SJSA1 (cell line): ENCODE results near the gene TADA2A. TPM values are rescaled to one million over a fixed set of nuclear protein-coding genes. Genes with fewer than 3 reads are reported as not detected.
A peak's percentile ranks its signal among the peaks of the same experiment; 100 is the strongest.
"Not testable (repeated sequence)": the region's sequence is repeated elsewhere in the genome, so short reads cannot be mapped to it uniquely, and the experiment has no call there.

Source experiments
- DNase-seq, 2 experiments: peaks; one replicate each; pipeline ENCODE4 v3.0.0-alpha.2; 2015 to 2020; ENCODE audit warnings: low spot score in 2 of 2, low read depth in 1 of 2
- H3K27ac ChIP-seq: fragments of 250-450 bp; sonication (Bioruptor Pico); 2 replicates; pipeline ENCODE4 v1.5.1; 2020; ENCODE audit warnings: mild to moderate bottlenecking, moderate library complexity
- H3K27me3 ChIP-seq: fragments of 250-450 bp; sonication (Bioruptor Pico); replicated peaks from 2 replicates; pipeline ENCODE4 v1.5.1; 2020; ENCODE audit warnings: mild to moderate bottlenecking, moderate library complexity
- H3K36me3 ChIP-seq: fragments of 250-450 bp; sonication (Bioruptor Pico); 2 replicates; pipeline ENCODE4 v1.5.1; 2020; ENCODE audit warnings: mild to moderate bottlenecking
- H3K4me1 ChIP-seq: fragments of 250-450 bp; sonication (Bioruptor Pico); replicated peaks from 2 replicates; pipeline ENCODE4 v1.6.1; 2021; ENCODE audit warnings: mild to moderate bottlenecking
- H3K4me3 ChIP-seq: fragments of 250-450 bp; sonication (Bioruptor Pico); 2 replicates; pipeline ENCODE4 v1.5.1; 2020; ENCODE audit warnings: mild to moderate bottlenecking
- H3K9me3 ChIP-seq: fragments of 250-450 bp; sonication (Bioruptor Pico); replicated peaks from 2 replicates; pipeline ENCODE4 v1.5.1; 2020; ENCODE audit warnings: mild to moderate bottlenecking
- total RNA-seq: library from RNA; depleted of rRNA; stranded (reverse); fragments of >200 nt; shearing (Covaris generic); gene quantifications from 2 replicates; pipeline ENCODE4 v1.2.3, GENCODE V29; 2014

Gene TADA2A
- total RNA-seq, 1 experiment from 2014 or later = 20.1 TPM

- H3K27me3 ChIP-seq = no peaks in the 10 kb centered on the region
- H3K4me3 ChIP-seq = no peak overlapping the region
- no peak overlapping the region for H3K27ac ChIP-seq
- no peaks in the 10 kb centered on the region for H3K4me1 ChIP-seq
- no peak for DNase-seq
- no peaks in the 10 kb centered on the region for H3K9me3 ChIP-seq
- peaks cover 3% of the 10 kb centered on the region; the same call in 1 of the 2 replicates for H3K36me3 ChIP-seq
Measured at GRCh38 chr17:37385474-37385990, 21.2 kb upstream of the TADA2A start.

GRCh38 chr17:37386462-37386861 lies 20.2 kb upstream of the TADA2A start:
- Histone ChIP-seq H3K36me3 (peaks cover 3% of the 10 kb centered on the region; the same call in 1 of the 2 replicates), H3K27me3 (no peaks in the 10 kb centered on the region), H3K27ac (no peak overlapping the region), H3K9me3 (no peaks in the 10 kb centered on the region), H3K4me3 (no peak overlapping the region), H3K4me1 (no peaks in the 10 kb centered on the region)
- no peak for DNase-seq

DNA sequence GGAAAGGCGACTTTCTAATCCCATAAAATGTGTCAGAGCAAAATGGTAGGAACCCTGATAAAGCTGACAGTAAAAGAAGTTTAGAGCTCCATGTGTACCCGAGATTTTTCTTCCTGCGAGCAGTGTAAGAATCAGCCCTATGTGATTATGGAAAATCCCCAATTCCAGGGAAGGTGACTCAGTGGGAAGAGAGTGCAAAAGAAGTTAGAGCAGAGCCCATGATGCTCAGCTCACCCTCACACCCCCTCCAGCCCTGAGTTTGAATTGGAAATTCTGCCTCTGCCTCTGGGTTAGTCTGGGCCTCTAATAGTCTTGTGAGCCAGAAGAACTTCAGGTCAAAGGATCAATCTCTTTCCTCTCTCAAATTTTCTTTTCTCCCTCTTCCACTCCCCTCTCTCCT lies 18.4 kb upstream of the TADA2A start:
- H3K9me3 ChIP-seq = no peaks in the 10 kb centered on the region
- DNase-seq = no peak
- H3K4me3 ChIP-seq = no peak overlapping the region
- no peak overlapping the region for H3K27ac ChIP-seq
- H3K4me1 ChIP-seq = peaks cover 7% of the 10 kb centered on the region; the same call in 1 of the 2 replicates
- H3K36me3 ChIP-seq = peaks cover 3% of the 10 kb centered on the region
- no peaks in the 10 kb centered on the region for H3K27me3 ChIP-seq

DNA sequence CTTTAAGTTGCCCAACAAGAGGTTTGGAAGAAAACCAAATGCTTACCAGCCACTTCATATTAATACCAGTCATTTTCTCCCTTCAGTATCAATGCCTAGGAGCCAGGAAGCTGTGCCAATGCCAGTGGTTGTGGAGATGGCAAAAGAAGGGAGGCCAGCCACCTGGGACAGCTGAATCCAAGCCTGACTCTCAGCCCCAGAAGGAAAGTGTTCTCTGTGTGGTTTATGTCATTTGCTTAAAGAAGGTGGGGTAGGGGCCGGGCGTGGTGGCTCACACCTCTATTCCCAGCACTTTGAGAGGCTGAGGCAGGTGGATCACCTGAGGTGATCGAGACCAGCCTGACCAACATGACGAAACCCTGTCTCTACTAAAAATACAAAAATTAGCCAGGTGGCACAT lies 17.5 kb upstream of the TADA2A start:
- Histone ChIP-seq H3K4me3 (no peak overlapping the region), H3K9me3 (no peaks in the 10 kb centered on the region), H3K27me3 (no peaks in the 10 kb centered on the region), H3K27ac (no peak overlapping the region), H3K4me1 (peaks cover 7% of the 10 kb centered on the region; the same call in 1 of the 2 replicates), H3K36me3 (peaks cover 3% of the 10 kb centered on the region)
- no peak for DNase-seq

DNA sequence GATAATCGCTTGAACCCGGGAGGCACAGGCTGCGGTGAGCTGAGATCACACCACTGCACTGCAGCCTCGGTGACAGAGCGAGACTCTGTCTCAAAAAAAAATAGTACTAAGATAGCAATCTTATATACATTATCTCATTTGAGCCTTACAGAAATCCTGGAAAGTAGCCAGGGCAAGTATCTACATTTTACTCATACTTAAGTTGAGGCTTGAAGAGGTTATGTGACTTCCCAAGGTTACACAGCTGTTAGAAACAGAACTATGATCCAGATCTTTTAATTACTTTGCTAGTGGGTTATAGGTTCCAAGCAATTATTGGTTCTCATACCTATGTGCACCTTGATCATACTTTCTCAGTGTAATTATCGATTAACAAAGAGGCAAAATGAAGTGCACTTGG lies 15.5 kb upstream of the TADA2A start:
- peaks cover 7% of the 10 kb centered on the region; the same call in 1 of the 2 replicates for H3K4me1 ChIP-seq
- no peak for DNase-seq

DNA sequence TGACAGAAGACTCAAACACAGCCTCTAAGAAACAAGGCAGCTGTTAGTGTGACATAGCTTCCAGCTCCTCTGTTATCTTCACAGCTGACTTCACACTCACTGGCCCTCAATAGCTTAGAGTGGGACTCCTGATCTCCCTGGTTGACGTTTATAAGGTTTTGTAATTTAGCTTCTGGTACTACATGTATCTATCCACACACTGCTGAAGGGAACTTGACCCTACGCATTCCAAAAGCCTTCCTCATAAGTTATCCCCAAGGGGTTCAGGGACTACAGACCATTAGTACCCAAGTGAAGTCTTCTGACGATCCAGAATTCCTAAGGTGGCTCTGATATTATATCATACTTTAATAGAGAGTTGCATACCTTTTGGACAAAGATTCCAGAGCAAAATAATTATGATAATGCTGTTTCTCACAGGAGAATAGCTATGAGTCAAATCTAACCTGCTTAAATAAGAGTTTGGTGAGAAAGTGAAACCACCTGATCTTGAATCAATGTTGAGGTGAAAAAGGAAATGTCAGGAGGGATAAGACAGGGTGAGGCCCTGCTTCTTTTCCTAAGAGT lies 14.6 kb upstream of the TADA2A start:
- Histone ChIP-seq H3K9me3 (no peaks in the 10 kb centered on the region), H3K4me1 (peaks cover 7% of the 10 kb centered on the region; the same call in 1 of the 2 replicates), H3K36me3 (peaks cover 3% of the 10 kb centered on the region), H3K27me3 (no peaks in the 10 kb centered on the region), H3K27ac (no peak overlapping the region), H3K4me3 (no peak overlapping the region)
- DNase-seq = no peak

More for the DNA sequence above, 15.5 kb upstream of the TADA2A start:
- Histone ChIP-seq H3K36me3 (peaks cover 3% of the 10 kb centered on the region), H3K4me3 (no peak overlapping the region), H3K27me3 (no peaks in the 10 kb centered on the region), H3K9me3 (no peaks in the 10 kb centered on the region), H3K27ac (no peak overlapping the region)

DNA sequence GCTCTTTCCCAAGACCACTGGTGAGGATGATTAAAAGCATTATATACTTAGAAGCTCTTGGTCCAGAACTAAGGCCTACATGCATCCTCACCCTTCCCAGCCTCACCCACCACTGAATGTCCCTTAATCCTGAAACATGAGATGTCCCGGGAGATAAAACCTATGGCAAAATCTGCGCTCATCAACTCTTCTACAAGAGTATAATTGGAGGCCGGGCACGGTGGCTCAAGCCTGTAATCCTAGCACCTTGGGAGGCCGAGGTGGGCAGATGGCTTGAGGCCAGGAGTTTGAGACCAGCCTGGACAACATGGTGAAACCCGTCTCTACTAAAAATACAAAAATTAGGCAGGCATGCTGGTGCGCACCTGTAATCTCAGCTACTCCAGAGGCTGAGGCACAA lies 13.3 kb upstream of the TADA2A start:
- Histone ChIP-seq H3K4me3 (no peak overlapping the region), H3K4me1 (peaks cover 7% of the 10 kb centered on the region; the same call in 1 of the 2 replicates), H3K36me3 (peaks cover 3% of the 10 kb centered on the region), H3K27ac (no peak overlapping the region), H3K27me3 (no peaks in the 10 kb centered on the region), H3K9me3 (no peaks in the 10 kb centered on the region)
- no peak for DNase-seq

DNA sequence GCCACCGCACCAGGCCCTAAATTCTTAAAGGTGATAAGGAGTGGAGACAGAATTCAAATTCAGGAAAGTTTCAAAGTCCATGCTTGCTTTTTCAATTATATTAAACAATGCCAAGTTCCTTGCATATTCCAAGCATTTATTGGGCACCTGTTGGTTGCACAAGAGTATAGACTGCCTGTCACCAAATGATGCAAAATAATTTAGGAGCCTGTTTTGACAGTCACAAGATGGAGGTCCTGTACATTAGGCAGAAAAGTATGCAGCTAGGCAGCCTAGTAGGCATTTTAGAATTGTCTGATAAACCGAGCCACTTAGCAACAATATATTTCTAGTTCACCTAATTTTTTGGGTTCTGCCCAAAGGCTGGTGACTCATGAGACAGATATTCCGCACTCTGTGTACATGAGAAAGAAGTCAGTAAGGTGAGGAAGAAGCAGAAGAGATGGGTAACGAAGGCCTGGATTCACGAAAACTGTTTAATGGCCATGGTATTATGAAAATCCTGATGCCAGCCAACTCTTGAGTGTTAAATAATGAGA lies 7.4 kb upstream of the TADA2A start:
- no peaks in the 10 kb centered on the region for H3K4me1 ChIP-seq
- no peaks in the 10 kb centered on the region for H3K27me3 ChIP-seq
- H3K4me3 ChIP-seq = no peak overlapping the region
- no peaks in the 10 kb centered on the region for H3K36me3 ChIP-seq
- H3K27ac ChIP-seq = no peak overlapping the region
- DNase-seq = no peak
- H3K9me3 ChIP-seq = no peaks in the 10 kb centered on the region

GRCh38 chr17:37400505-37400904 lies 6.2 kb upstream of the TADA2A start:
- H3K4me3 ChIP-seq = no peak overlapping the region
- no peak for DNase-seq
- no peaks in the 10 kb centered on the region for H3K4me1 ChIP-seq
- no peaks in the 10 kb centered on the region for H3K9me3 ChIP-seq
- H3K36me3 ChIP-seq = 0 out of 2 replicates have a peak, but pooled peaks cover 6% of the 10 kb centered on the region
- no peak overlapping the region for H3K27ac ChIP-seq
- no peaks in the 10 kb centered on the region for H3K27me3 ChIP-seq

DNA sequence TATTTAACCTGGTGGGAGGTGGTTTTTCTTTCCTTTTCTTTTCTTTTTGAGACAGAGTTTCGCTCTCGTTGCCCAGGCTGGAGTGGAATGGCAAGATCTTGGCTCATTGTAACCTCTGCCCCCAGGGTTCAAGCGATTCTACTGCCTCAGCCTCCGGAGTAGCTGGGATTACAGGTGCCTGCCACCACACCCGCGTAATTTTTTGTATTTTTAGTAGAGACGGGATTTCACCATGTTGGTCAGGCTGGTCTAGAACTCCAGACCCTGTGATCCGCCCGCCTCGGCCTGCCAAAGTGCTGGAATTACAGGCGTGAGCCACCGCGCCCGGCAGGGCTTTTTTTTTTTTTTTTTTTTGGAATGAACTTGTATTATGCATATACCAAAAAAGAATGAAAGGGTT lies 1.2 kb upstream of the TADA2A start:
- not testable (repeated sequence) for H3K9me3 ChIP-seq, H3K27me3 ChIP-seq, H3K27ac ChIP-seq, DNase-seq
- H3K4me1 ChIP-seq = peaks cover 11% of the 10 kb centered on the region
- H3K4me3 ChIP-seq = peak overlapping the region; percentile 83; the same call in 1 of the 2 replicates
- H3K36me3 ChIP-seq = peaks cover 22% of the 10 kb centered on the region

DNA sequence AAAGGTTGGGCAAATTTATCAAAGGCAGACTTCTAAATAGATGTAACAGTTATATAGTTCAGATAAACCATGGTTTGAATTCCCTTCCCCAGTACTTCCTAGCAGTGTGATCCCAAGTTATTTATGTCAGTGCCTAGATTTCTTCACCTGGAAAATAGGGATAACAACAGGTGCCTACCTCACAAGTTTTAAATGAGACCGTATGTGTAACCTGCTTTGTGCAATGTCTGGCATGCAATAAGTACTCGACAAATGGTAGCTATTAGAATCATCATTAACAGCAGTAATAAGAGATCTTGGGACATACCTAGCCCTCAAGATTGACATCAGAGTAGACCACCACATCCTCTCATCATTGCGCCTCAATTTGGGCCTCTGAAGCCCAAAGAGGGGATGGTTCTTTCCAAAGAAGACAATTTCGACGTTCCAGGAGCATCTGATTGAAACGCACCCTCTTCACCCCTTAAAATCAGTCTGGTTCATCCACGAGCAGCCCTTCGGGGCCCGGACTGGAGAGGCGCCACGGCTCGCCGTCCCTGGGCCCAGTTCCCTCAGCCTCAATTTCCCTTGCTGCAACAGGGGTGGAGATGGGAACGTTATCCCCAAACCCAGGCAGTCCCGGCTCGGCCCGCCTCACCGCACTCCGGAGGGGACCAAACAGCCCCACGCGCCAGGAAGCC lies 591 bp upstream of the TADA2A start:
- Histone ChIP-seq H3K9me3 (no peaks in the 10 kb centered on the region), H3K27me3 (no peaks in the 10 kb centered on the region), H3K36me3 (peaks cover 28% of the 10 kb centered on the region), H3K4me1 (peaks cover 11% of the 10 kb centered on the region), H3K27ac (peak overlapping the region; percentile 97), H3K4me3 (peak overlapping the region; percentile 83)
- DNase-seq = peak in 1 of 2 experiments; percentile 66

- H3K27me3 ChIP-seq, H3K27ac ChIP-seq, DNase-seq, H3K4me3 ChIP-seq, H3K9me3 ChIP-seq: not testable (repeated sequence)
- Histone ChIP-seq H3K4me1 (peaks cover 11% of the 10 kb centered on the region), H3K36me3 (peaks cover 45% of the 10 kb centered on the region)
Measured at GRCh38 chr17:37408145-37408479, 1.4 kb downstream of the TADA2A start.

DNA sequence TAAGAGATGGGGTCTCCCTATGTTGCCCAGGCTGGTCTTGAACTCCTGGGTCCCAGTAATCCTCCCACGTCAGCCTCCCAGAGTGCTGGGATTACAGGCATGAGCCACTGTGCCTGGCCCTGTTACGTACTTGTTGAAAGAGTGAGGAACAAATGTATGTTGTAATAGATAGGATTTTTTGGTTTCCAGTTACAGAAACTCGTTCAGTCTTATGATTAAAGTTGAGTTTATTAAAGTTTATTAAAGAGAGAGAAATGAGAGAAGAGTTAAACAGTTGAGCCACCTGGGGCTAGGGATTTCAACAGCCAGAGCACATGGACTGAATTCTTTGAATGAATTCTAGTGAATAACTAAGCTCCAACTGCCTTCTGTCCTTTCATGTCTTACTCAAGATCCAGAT lies 3.7 kb downstream of the TADA2A start:
- no peak for DNase-seq
- no peak overlapping the region for H3K27ac ChIP-seq

DNA sequence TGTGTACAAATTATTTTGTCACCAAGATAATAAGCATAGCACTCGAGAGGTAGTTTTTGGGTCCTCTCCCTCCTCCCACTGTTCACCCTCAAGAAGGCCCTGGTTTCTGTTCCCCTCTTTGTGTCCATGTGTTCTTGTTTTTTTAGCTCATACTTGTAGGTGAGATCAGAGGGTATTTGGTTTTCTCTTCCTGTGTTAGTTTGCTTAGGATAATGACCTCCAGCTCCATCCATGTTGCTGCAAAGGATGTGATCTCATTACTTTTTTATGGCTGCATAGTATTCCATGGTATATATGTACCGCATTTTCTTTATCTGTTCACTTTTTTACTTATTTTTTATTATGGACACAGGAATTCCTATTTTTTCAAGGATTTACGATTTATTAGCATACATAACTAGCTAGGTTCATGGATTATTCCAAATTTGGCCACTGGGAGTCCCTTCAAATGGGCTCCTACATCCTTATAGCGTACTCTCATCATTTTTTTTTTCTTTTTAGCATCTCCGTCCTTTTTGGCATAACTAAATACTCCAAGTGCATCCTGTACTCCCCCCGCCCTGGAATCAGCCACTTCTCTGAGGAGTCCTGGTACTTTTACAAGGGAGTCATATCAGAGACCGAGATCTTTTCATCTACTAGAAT lies 7.3 kb downstream of the TADA2A start:
- Histone ChIP-seq H3K27me3 (no peaks in the 10 kb centered on the region), H3K4me3 (no peak overlapping the region), H3K4me1 (no peaks in the 10 kb centered on the region), H3K36me3 (peaks cover 53% of the 10 kb centered on the region), H3K27ac (no peak overlapping the region), H3K9me3 (no peaks in the 10 kb centered on the region)
- DNase-seq = no peak

More for the DNA sequence above, 3.7 kb downstream of the TADA2A start:
- H3K4me3 ChIP-seq = no peak overlapping the region
- peaks cover 60% of the 10 kb centered on the region for H3K36me3 ChIP-seq
- H3K27me3 ChIP-seq = no peaks in the 10 kb centered on the region
- no peaks in the 10 kb centered on the region for H3K9me3 ChIP-seq
- peaks cover 11% of the 10 kb centered on the region for H3K4me1 ChIP-seq
